GM12873 (cell line): ENCODE measurements around the gene B3GNT5.

Experiments used
- TF ChIP-seq, protein P1 (sequence below): IDR thresholded peaks from 2 replicates; pipeline ENCODE4 v1.5.1; 2012; ENCODE audit warnings: low read depth, mild to moderate bottlenecking, moderate library complexity, low read length, control low read depth; ENCODE audit not compliant: insufficient read depth; ENCODE audit errors: missing control alignments

The B3GNT5 gene

DNA sequence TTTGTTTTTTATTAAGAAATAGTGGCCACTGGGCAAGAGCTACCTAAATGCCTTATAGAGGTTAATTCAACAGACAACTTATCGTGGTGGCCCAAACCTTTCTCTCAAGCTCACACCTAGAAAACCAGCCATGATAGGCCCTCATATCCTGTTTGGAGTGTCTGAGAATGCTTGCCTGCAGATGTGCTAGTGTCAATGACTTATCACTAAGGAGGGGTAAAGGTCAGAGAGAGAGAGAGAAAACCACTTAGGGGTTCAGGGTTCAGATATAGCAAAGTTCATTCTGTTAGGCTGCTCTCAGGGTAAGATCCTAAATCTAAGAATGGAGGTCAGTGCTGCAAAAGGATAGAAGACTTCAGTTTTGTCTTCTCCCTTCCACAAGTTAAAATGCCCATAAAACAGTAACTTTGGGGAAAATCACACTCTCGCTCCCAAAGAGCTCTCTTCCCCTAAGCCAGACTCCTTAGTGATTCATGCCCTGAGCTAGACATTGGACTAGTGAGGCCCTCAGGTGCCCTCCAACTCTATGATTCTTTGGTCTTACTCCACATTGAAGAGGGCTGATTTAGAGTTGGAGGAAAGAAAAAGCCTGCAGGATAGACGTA is 30.3 kb upstream of the B3GNT5 start:
- TF ChIP-seq, protein P1, sequence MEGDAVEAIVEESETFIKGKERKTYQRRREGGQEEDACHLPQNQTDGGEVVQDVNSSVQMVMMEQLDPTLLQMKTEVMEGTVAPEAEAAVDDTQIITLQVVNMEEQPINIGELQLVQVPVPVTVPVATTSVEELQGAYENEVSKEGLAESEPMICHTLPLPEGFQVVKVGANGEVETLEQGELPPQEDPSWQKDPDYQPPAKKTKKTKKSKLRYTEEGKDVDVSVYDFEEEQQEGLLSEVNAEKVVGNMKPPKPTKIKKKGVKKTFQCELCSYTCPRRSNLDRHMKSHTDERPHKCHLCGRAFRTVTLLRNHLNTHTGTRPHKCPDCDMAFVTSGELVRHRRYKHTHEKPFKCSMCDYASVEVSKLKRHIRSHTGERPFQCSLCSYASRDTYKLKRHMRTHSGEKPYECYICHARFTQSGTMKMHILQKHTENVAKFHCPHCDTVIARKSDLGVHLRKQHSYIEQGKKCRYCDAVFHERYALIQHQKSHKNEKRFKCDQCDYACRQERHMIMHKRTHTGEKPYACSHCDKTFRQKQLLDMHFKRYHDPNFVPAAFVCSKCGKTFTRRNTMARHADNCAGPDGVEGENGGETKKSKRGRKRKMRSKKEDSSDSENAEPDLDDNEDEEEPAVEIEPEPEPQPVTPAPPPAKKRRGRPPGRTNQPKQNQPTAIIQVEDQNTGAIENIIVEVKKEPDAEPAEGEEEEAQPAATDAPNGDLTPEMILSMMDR = no peak

DNA sequence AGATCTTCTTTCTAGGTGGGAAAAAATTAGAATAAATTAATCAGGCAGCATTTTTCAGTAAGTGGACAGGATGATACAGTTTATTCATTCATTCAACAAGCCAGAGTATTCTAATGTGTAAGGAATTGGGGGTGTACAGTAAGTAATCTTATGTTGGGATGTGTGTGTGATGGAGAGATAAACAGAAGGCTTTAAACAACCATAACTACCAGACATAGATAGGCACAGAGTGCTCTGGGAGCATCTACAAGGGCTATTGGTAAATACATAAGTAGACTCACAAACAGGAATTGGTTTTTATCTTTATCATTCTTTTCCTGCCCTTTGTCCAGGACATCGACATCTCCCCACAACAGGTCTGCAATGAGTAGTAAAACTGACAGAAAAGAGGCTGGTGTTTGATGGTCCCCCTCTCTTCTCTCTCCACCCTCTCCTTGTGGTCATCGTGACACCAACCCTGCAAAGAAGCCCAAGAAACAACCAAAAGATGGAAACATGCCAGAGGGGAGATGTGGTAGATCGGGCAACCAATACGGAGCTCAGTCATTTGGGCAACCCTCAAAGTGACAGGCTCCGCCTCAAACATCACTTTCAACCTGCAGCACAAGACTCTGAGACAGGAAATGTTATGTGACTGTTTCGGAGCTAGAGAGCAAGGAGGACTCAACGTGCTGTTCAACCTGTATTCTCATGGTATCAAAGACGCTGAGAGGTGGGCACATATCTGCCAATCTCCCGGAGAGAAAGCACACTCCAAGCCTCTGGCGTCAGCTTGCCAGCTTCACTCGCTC is 28.7 kb upstream of the B3GNT5 start:
- TF ChIP-seq, protein P1 = no peak

DNA sequence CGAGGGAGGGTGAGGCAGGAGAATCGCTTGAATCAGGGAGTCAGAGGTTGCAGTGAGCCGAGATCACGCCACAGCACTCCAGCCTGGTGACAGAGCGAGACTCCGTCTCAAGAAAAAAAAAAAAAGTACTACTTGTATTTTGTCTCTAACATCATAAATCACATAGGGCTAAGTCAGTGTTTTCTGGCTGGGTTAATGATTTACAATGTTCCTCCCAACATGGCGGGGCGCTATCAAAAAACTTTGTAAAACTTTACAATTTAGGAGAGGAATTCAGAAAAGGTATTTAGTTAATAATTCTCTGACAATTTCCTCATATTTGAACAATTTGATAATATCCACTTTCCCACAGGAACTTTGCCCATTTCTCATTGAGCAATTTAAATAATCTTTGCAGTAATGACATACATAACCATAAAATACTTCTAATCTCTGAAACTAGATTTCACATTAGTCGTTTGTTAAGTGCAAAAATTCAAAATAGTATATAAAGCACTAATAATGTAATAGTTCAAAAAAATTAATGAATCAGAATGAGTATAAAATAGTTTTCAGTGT is 26.6 kb upstream of the B3GNT5 start:
- TF ChIP-seq, protein P1 = no peak

DNA sequence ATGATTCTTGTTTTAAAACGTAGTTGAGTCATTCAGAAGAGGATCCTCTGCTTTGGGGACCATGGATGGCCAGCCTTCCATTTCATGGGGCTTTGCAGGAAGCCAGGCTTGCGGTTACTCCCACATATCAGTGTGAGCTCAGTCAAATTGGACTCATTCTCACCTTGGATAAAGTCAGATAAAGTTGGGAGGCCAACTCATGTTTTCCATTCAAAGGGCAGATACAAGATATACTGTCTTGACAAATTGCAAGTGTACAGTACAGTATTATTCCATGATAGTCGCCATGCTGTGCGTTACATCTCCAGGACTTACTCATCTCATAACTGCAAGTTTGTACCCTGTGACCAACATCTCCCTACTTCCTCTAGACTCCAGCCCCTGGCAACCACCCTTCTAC is 25.5 kb upstream of the B3GNT5 start:
- TF ChIP-seq, protein P1 = no peak

DNA sequence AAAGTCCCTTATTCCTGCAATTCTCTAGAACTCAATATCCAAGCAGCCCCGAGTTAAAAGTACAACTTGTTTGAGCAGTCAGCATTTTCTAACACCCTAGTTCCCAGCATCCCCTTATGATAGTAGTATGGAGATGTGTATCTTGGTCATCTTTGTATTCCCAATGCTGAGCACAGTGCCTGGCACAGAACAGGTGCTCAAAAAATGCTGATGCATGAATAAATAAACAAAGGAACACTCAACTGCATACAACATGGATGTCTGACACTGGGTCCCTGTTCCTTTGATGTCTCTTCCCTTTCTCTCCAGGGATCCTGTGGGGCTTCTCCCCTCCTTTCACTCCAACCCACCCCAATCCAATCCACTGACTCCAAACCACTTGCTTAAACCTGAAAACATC is 23.9 kb upstream of the B3GNT5 start:
- TF ChIP-seq, protein P1 = no peak

DNA sequence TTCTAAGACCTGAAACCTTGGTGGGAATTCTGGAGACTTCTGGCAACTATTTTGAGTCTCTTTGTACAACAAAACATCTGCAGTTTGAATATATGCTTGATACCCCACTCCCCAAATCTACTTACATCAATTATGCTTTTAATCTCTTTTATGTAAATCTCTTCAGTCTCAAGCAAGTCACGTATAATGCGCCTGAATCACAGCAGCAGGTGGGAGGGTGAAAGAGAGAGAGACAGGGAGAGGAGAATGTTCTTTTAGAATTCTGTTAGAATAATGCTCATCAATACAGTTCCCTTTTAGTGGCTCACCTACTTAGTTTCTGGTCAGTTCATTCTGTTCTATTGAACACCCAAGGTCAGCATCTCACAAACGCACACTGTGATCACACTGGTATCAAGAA is 22.2 kb upstream of the B3GNT5 start:
- TF ChIP-seq, protein P1 = no peak

DNA sequence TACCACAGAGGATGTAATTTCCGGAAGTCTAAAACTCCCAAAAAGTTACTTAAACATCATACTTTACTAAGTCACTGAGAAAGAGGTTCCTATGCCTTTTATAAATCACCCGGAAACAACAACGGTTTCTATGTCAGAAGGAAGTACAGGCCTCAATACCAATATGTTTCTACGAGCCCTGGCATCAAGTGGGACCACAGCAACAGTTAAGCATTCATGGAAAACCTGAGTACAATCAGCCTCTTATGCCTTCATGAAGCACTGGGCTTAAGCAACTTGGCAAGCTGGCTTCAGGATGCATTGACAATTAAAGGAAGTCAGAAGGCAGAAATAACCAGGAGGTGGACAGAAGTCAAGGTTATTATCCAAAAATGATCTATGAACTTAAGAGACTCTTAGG is 19.1 kb upstream of the B3GNT5 start:
- TF ChIP-seq, protein P1 = no peak
